Measurements from ENCODE around the gene BAD.

BAD gene

DNA sequence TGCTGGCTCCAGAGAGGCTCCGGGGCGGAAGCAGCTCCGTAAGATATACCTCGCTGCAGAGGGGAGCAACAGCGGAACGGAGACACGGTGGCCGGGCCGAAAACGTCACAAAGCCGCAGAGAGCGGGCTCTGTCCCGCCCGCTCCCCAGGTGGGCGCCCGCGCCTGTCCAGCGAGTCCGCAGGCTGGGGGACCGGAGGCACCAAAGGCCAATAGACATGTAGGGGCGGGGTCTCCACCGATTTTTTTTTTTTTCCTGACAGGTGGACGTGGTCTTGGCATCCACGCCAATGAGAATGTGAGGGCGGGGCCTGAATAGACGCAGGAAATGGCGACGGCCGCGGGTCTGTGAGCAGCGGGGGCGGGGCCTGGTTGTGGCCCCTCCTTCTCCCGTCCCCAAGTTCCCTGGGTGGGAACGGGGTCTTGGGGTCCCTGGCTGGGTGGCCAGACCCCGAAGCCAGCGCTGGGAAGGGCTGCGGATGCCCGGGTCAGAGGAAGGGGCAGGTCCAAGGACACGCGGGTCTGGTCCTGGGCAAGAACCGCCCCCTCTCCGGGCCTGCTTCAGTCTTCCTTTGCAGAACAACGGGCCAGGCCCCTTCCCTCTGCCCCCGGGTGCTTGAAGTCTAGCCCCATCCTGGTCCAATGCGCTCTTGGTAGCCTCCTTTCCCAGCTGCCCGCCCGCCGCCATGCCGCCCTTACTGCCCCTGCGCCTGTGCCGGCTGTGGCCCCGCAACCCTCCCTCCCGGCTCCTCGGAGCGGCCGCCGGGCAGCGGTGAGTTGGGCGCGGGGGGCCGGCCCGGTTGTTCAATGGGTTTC is 54.1 kb downstream of the BAD start, which contains the start of gene DNAJC4:
Gene DNAJC4 (plus strand): TSS at position 378 of the 814 bp plus-strand sequence. CDS start 307 bp downstream, at position 685.
- Histone ChIP-seq H3K9ac (ENCODE audit: low read depth, low read length) (peak within 1 kb of the TSS; percentile 71), H3K4me3 (ENCODE audit: low read length) (peak within 1 kb of the TSS; percentile 90), H3K9me3 (ENCODE audit: insufficient read depth, low read depth, low read length) (no peaks in the 10 kb centered on the region), H3K36me3 (ENCODE audit: insufficient read depth, low read length) (no peaks in the 10 kb centered on the region), H3K4me1 (ENCODE audit: insufficient read depth, low read length) (peaks cover 7% of the 10 kb centered on the region; the same call in 1 of the 2 replicates), H3K27me3 (ENCODE audit: insufficient read depth, low read length) (peaks cover 15% of the 10 kb centered on the region; the same call in 1 of the 2 replicates), H3K27ac (ENCODE audit: low read depth, low read length) (peak within 1 kb of the TSS; percentile 67; the same call in 1 of the 2 replicates)
- under 1% methylated on average over 62 of the region's 62 CpGs for WGBS

DNA sequence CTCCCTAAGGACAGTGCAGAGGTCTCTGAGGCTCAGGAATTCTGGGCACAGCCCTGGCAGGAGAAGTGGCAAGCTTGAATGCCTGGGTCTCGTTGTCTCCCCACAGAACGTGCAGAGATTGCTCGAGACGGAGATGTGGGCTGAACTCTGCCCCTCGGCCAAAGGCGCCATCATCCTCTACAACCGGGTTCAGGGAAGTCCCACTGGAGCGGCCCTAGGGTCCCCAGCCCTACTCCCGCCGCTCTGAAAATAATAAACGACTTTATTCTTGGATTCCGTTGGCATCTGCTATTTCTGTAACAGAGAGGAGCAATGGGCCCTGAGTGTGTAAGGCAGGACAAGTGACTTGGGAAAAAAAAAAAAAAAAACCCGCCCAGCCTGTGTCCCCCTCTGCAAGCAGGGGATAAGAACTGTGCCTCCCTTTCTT is 54.7 kb downstream of the BAD start:
- 58% methylated on average over 13 of the region's 13 CpGs for WGBS
- Histone ChIP-seq H3K9ac (ENCODE audit: low read depth, low read length) (peak overlapping the region; percentile 56), H3K36me3 (ENCODE audit: insufficient read depth, low read length) (no peaks in the 10 kb centered on the region), H3K4me3 (ENCODE audit: low read length) (peak overlapping the region; percentile 90), H3K9me3 (ENCODE audit: insufficient read depth, low read depth, low read length) (no peaks in the 10 kb centered on the region), H3K27me3 (ENCODE audit: insufficient read depth, low read length) (peaks cover 15% of the 10 kb centered on the region; the same call in 1 of the 2 replicates), H3K27ac (ENCODE audit: low read depth, low read length) (peak overlapping the region; percentile 47; the same call in 1 of the 2 replicates), H3K4me1 (ENCODE audit: insufficient read depth, low read length) (peaks cover 11% of the 10 kb centered on the region; the same call in 1 of the 2 replicates)

DNA sequence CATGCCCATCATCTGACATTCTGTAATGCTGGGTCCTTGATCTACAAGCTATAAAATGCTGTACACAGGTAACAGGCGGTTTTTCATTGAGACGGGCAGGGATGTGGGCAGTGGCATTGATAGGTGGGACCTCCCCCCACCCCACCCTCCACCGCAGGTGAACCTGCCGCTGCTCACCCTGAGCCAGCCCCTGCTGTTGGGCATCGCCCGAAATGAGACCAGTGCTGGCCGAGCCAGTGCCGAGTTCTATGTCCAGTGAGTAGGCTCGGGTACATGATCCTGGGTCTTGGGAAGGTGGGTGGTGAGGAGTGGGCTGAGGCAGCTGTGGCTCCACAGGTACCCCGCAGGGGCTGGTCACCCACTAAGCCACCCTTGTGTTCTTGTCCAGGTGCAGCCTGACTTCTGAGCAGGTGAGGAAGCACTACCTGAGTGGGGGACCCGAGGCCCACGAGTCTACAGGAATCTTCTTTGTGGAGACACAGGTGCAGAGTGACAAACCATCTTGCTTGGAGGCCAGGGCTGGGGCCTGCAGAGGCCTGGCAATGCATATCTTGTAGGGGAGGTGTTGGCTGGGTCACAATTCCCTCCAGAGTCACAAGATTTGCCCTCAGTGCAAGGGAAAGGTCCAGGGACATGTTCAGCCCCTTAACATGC is 55.2 kb downstream of the BAD start:
- no peak overlapping the region for H3K27ac ChIP-seq (ENCODE audit: low read depth, low read length)
- H3K27me3 ChIP-seq (ENCODE audit: insufficient read depth, low read length) = peaks cover 15% of the 10 kb centered on the region; the same call in 1 of the 2 replicates
- peak overlapping the region; percentile 90; the same call in 1 of the 2 replicates for H3K4me3 ChIP-seq (ENCODE audit: low read length)
- H3K4me1 ChIP-seq (ENCODE audit: insufficient read depth, low read length) = peaks cover 11% of the 10 kb centered on the region; the same call in 1 of the 2 replicates
- no peaks in the 10 kb centered on the region for H3K36me3 ChIP-seq (ENCODE audit: insufficient read depth, low read length)
- no peak overlapping the region; the same call in 1 of the 2 replicates for H3K9ac ChIP-seq (ENCODE audit: low read depth, low read length)
- 93% methylated on average over 10 of the region's 12 CpGs for WGBS
- H3K9me3 ChIP-seq (ENCODE audit: insufficient read depth, low read depth, low read length) = no peaks in the 10 kb centered on the region

DNA sequence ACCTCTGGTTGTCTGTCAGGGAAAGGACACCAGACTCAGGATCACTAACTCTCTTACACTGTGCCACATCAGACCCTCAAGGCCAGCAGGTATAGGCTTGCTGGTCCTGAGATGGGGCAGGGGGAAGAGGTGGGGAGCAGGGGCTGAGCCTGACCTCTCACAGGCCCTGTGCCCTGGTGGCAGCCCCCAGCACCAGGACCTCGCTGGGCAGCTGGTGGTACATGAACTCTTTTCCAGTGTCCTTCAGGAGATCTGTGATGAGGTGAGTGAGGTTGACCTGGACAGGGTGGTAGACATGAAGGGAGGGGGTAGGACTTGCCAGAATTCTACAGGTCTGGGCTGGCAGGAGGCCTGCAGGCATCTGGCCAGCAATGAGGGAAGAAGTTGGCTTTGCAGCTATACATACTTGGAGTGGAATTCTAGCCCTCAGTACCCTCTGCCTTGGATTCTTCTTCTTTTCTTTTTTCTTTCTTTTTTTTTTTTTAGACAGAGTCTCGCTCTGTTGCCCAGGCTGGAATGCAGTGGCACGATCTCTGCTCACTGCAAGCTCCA is 57.0 kb downstream of the BAD start:
- Histone ChIP-seq H3K36me3 (ENCODE audit: insufficient read depth, low read length) (peaks cover 4% of the 10 kb centered on the region; the same call in 1 of the 2 replicates), H3K4me3 (ENCODE audit: low read length) (no peak overlapping the region), H3K27ac (ENCODE audit: low read depth, low read length) (no peak overlapping the region), H3K27me3 (ENCODE audit: insufficient read depth, low read length) (peaks cover 4% of the 10 kb centered on the region; the same call in 1 of the 2 replicates), H3K9ac (ENCODE audit: low read depth, low read length) (no peak overlapping the region), H3K9me3 (ENCODE audit: insufficient read depth, low read depth, low read length) (no peaks in the 10 kb centered on the region), H3K4me1 (ENCODE audit: insufficient read depth, low read length) (peaks cover 11% of the 10 kb centered on the region; the same call in 1 of the 2 replicates)
- 90% methylated on average over 3 of the region's 3 CpGs for WGBS

DNA sequence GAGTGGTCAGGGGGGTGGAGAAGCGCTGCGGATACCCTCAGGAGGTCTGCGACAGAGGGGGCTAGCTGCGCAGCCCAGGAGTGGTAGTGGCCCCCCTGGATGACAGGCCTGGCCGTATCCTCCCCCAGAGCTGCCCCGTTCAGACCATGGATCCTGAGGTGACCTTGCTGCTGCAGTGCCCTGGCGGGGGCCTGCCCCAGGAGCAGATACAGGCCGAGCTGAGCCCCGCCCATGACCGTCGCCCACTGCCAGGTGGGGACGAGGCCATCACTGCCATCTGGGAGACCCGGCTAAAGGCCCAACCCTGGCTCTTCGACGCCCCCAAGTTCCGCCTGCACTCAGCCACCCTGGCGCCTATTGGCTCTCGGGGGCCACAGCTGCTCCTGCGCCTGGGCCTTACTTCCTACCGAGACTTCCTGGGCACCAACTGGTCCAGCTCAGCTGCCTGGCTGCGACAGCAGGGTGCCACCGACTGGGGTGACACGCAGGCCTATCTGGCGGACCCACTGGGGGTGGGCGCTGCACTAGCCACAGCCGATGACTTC is 57.9 kb downstream of the BAD start:
- Histone ChIP-seq H3K4me3 (ENCODE audit: low read length) (peak overlapping the region; percentile 82), H3K4me1 (ENCODE audit: insufficient read depth, low read length) (peaks cover 11% of the 10 kb centered on the region; the same call in 1 of the 2 replicates), H3K27me3 (ENCODE audit: insufficient read depth, low read length) (no peaks in the 10 kb centered on the region), H3K9me3 (ENCODE audit: insufficient read depth, low read depth, low read length) (no peaks in the 10 kb centered on the region), H3K27ac (ENCODE audit: low read depth, low read length) (peak overlapping the region; percentile 28; the same call in 1 of the 2 replicates), H3K36me3 (ENCODE audit: insufficient read depth, low read length) (peaks cover 4% of the 10 kb centered on the region; the same call in 1 of the 2 replicates), H3K9ac (ENCODE audit: low read depth, low read length) (peak overlapping the region; percentile 82)
- WGBS = 35% methylated on average over 26 of the region's 26 CpGs

DNA sequence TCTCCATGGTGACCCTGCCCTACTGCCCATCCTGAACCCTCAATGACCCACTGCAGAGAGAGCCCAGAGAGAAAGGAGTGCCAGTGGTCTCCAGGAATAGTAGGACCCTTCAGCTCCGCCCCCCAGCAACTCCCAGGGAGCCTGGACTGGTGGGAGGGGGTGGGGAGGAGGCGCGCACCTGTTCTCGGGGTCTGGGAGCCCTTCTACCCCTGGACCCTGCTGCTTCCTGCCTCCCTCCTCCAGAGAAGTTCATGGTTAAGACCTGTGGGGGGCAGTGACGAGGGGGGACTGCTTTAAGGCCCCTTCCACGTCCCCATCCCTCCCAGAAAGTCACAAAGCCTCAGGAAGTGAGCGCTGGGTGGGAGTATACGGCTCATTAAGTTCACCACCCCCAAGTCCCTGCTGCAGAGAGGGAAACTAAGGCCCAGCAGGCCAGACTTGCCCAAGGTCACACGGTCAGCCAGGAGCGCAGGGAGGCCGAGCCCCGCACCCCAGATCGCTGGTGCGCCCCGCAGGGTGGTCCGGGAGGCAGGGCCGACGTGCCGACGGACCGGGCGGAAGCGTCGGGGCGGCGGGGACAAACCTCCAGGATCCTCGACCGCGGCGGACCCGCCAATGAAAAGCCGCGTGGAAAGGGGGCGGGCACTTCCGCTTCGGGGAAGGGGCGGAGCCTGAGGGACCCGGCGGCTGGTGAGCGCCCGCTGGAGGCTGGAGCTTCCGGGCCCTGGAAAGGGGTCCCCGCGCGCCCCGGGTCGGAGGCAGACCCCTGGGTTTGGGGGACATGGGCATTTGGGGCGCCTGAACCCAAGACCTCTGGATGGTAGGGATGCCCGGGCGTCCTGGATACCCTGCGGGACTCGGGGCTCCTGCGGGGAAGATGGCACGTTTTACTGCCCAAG is 58.6 kb downstream of the BAD start, which contains the start of the genes NUDT22 and TRPT1:
Gene NUDT22 (plus strand): TSS at position 667 of the 899 bp plus-strand sequence. CDS start 379 bp downstream, outside the sequence.
Gene TRPT1 (minus strand): TSS at position 579 of the 899 bp plus-strand sequence. CDS start 326 bp downstream, at position 253.
- peak within 1 kb of the TSS; percentile 82 for H3K4me3 ChIP-seq (ENCODE audit: low read length)
- H3K4me1 ChIP-seq (ENCODE audit: insufficient read depth, low read length) = peaks cover 11% of the 10 kb centered on the region; the same call in 1 of the 2 replicates
- no peaks in the 10 kb centered on the region for H3K27me3 ChIP-seq (ENCODE audit: insufficient read depth, low read length)
- under 1% methylated on average over 51 of the region's 54 CpGs for WGBS
- no peaks in the 10 kb centered on the region for H3K9me3 ChIP-seq (ENCODE audit: insufficient read depth, low read depth, low read length)
- peak within 1 kb of the TSS; percentile 91 for H3K27ac ChIP-seq (ENCODE audit: low read depth, low read length)
- H3K36me3 ChIP-seq (ENCODE audit: insufficient read depth, low read length) = peaks cover 8% of the 10 kb centered on the region
- peak within 1 kb of the TSS; percentile 82 for H3K9ac ChIP-seq (ENCODE audit: low read depth, low read length)

DNA sequence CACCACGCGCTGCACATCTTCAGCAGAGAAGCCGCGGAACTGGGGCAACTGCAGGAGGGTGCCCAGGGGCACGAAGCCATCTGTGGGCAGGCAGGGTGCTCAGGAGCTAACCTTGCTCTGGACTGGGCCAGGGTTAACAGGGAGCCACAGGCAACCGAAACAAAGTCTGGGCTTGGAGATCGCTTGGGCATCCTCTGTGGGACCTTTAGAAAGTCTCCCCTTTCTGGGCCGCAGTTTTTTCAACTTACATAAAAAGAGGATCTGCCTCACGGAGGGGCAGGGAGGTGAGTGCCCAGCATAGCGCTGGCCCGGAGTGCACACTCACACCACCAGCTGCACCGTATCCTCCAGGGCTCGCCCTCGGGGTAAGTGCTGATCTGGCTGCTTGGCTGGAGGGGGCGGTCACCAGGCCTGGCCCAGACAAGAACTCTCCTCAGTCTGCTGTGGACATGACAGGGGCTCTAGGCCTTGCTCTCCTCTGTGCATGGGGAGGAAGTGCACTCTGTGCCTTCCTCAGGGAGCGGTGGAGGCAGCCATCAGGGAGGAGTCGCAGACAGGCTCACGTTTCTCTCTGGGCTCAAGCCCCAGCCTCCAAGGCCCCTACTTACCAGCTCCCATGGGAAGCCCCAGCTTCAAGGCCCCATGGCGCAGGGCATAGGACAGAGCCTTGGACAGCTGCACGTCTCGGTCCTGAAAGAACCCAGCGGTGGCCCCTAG is 59.4 kb downstream of the BAD start:
- Histone ChIP-seq H3K9me3 (ENCODE audit: insufficient read depth, low read depth, low read length) (no peaks in the 10 kb centered on the region), H3K4me1 (ENCODE audit: insufficient read depth, low read length) (peaks cover 11% of the 10 kb centered on the region; the same call in 1 of the 2 replicates), H3K27ac (ENCODE audit: low read depth, low read length) (no peak overlapping the region; the same call in 1 of the 2 replicates), H3K27me3 (ENCODE audit: insufficient read depth, low read length) (no peaks in the 10 kb centered on the region), H3K36me3 (ENCODE audit: insufficient read depth, low read length) (peaks cover 12% of the 10 kb centered on the region), H3K9ac (ENCODE audit: low read depth, low read length) (peak overlapping the region; percentile 75), H3K4me3 (ENCODE audit: low read length) (peak overlapping the region; percentile 82)
- WGBS = 75% methylated on average over 22 of the region's 22 CpGs

DNA sequence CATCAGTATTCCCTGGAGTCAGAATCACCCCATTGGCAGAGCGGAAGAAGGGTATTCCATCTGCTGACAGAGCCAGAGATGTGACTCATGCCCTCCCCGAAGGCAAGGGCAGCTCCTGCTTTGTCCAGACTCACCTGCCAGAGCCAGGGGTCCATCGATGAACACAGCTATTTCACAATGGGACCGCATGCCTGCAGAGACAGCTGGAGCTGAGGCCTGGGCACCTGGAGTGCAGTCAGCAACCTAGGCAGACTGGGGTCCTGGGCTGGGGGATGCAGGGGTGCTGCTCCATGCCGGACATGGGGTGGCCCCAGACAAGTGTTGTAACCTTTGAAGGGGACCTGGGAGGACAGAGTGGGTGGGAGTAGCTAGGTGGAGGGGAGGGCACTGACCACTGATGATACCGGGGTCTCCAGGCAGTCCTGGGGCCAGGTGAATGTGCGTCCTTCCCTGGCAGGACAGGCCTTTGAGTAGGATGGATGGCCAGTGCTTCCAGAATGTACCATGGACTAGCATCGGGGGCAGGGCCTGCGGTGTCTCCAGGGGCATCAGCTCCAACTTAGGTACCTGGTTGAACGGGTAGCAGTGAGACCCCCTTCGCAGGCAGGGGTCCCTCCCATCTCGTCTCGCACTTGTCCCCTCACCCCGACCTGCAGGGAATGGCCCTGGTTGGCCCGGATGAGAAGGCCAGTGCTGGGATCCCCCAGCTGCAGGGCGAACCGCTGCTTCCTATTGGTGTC is 60.1 kb downstream of the BAD start:
- no peak overlapping the region for H3K4me3 ChIP-seq (ENCODE audit: low read length)
- peaks cover 18% of the 10 kb centered on the region for H3K36me3 ChIP-seq (ENCODE audit: insufficient read depth, low read length)
- no peak overlapping the region for H3K9ac ChIP-seq (ENCODE audit: low read depth, low read length)
- no peaks in the 10 kb centered on the region for H3K9me3 ChIP-seq (ENCODE audit: insufficient read depth, low read depth, low read length)
- H3K27ac ChIP-seq (ENCODE audit: low read depth, low read length) = no peak overlapping the region
- 94% methylated on average over 17 of the region's 17 CpGs for WGBS
- peaks cover 11% of the 10 kb centered on the region; the same call in 1 of the 2 replicates for H3K4me1 ChIP-seq (ENCODE audit: insufficient read depth, low read length)
- H3K27me3 ChIP-seq (ENCODE audit: insufficient read depth, low read length) = no peaks in the 10 kb centered on the region

All from HUES64 (cell line).